OCI-LY7 (cell line): ENCODE data around the gene C19orf85. TPM values are rescaled to one million over a fixed set of nuclear protein-coding genes. Genes with fewer than 3 reads are reported as not detected.

Experiments used
- BruUV-seq: library from RNA; stranded (reverse); fragments of 400-500 nt; replicated peaks from 2 replicates; lab custom pipeline; 2021; lab: Mats Ljungman, UMichigan
- CTCF ChIA-PET: fragments of 300-600 bp; sonication (Branson Sonifier 250); formaldehyde crosslinking; loops from one replicate; lab custom pipeline; 2022; ENCODE audit warnings: antibody characterized with exemption; ENCODE audit not compliant: unreplicated experiment; lab: Charles Lee
- POLR2A ChIA-PET: fragments of 300-600 bp; sonication (Branson Sonifier 250); formaldehyde crosslinking; loops from one replicate; lab custom pipeline; 2022; ENCODE audit warnings: antibody characterized with exemption; lab: Charles Lee
- DNase-seq: peaks from one replicate; pipeline ENCODE4 v3.0.0-alpha.2; 2015; ENCODE audit warnings: low spot score
- H2AFZ ChIP-seq: fragments of 200-600 bp; sonication (generic), shearing (Covaris generic); 2 replicates; pipeline ENCODE4 v1.6.1; 2014; ENCODE audit warnings: mild to moderate bottlenecking, antibody characterized with exemption, low read length, moderate library complexity
- H3K27ac ChIP-seq: fragments of 200-600 bp; sonication (generic); 2 replicates; pipeline ENCODE4 v1.5.1; 2014; ENCODE audit warnings: mixed run types, low read depth, mild to moderate bottlenecking, moderate library complexity, low read length, inconsistent platforms; ENCODE audit not compliant: poor library complexity, severe bottlenecking
- H3K36me3 ChIP-seq: fragments of 200-600 bp; sonication (generic); 2 replicates; pipeline ENCODE4 v1.6.1; 2014; ENCODE audit warnings: mild to moderate bottlenecking, antibody characterized with exemption, low read length, moderate library complexity, mixed read lengths; ENCODE audit not compliant: insufficient read depth
- H3K4me1 ChIP-seq: fragments of 200-600 bp; sonication (generic); 2 replicates; pipeline ENCODE4 v1.5.1; 2014; ENCODE audit warnings: mild to moderate bottlenecking, low read length; ENCODE audit not compliant: insufficient read depth, poor library complexity, severe bottlenecking
- H3K4me2 ChIP-seq: fragments of 200-600 bp; sonication (generic); 2 replicates; pipeline ENCODE4 v1.6.1; 2014; ENCODE audit warnings: mild to moderate bottlenecking, low read length
- H3K4me3 ChIP-seq: fragments of 200-600 bp; sonication (generic); 2 replicates; pipeline ENCODE4 v1.5.1; 2014; ENCODE audit warnings: mild to moderate bottlenecking, low read depth, low read length; ENCODE audit not compliant: poor library complexity, severe bottlenecking
- H3K79me2 ChIP-seq: fragments of 200-600 bp; sonication (generic); 2 replicates; pipeline ENCODE4 v1.6.1; 2016; ENCODE audit warnings: low read depth, mild to moderate bottlenecking, low read length, moderate library complexity, mixed read lengths; ENCODE audit not compliant: insufficient read depth
- H3K9me2 ChIP-seq: fragments of 200-600 bp; sonication (generic); 2 replicates; pipeline ENCODE4 v1.6.1; 2016; ENCODE audit warnings: mild to moderate bottlenecking, low read length, mixed read lengths; ENCODE audit not compliant: insufficient read depth
- H3K9me3 ChIP-seq: fragments of 200-600 bp; sonication (generic); 2 replicates; pipeline ENCODE4 v1.6.1; 2014; ENCODE audit warnings: mild to moderate bottlenecking, mixed run types, low read length, mixed read lengths
- H4K20me1 ChIP-seq: fragments of 200-600 bp; sonication (generic); 2 replicates; pipeline ENCODE4 v1.6.1; 2014; ENCODE audit warnings: mild to moderate bottlenecking, antibody characterized with exemption, low read length, moderate library complexity, mixed read lengths; ENCODE audit not compliant: insufficient read depth
- CTCF ChIP-seq: fragments of 200-600 bp; sonication (generic); conservative IDR thresholded peaks from 2 replicates; pipeline ENCODE4 v1.5.1; 2014; ENCODE audit warnings: mild to moderate bottlenecking, antibody characterized with exemption, low read length, moderate library complexity, mixed read lengths
- EZH2phosphoT487 ChIP-seq: fragments of 200-600 bp; sonication (generic); IDR thresholded peaks from 2 replicates; pipeline ENCODE4 v1.6.1; 2018; ENCODE audit warnings: low read depth, borderline replicate concordance, mild to moderate bottlenecking, mixed run types, antibody characterized with exemption, low read length, moderate library complexity, mixed read lengths
- intact Hi-C: fragments of 100-400 bp; cut with micrococcal nuclease; formaldehyde crosslinking; loops from one replicate; pipeline ENCODE4 v1.10.0; 2022; ENCODE audit not compliant: unreplicated experiment
- total RNA-seq, 2 experiments: library from RNA; depleted of rRNA in 1 of 2; stranded (reverse); fragments of >200 nt in 1 of 2; shearing (Covaris generic) in 1 of 2; gene quantifications; 2 replicates each; pipeline ENCODE4 v1.2.3, GENCODE V29; 2014 to 2022

Gene C19orf85
- total RNA-seq, 2 experiments from 2014 or later = not detected

- no peaks in the 10 kb centered on the region for H3K9me3 ChIP-seq
- H3K4me3 ChIP-seq = no peak overlapping the region
- no peak for DNase-seq
- H3K36me3 ChIP-seq = no peaks in the 10 kb centered on the region
- POLR2A ChIA-PET = no interaction called here
- H4K20me1 ChIP-seq = no peaks in the 10 kb centered on the region
- no peak overlapping the region for H3K27ac ChIP-seq
- no TSS peak for BruUV-seq
- H3K9me2 ChIP-seq = no peaks in the 10 kb centered on the region
- TF ChIP-seq CTCF = no peak
- no peak for TF ChIP-seq EZH2phosphoT487
- H3K4me2 ChIP-seq = no peak overlapping the region
- CTCF ChIA-PET = no interaction called here
- H3K4me1 ChIP-seq = peaks cover 4% of the 10 kb centered on the region
- H3K79me2 ChIP-seq = no peaks in the 10 kb centered on the region
- no peak overlapping the region for H2AFZ ChIP-seq
- intact Hi-C loops = no loop called here
These were observed 28.6 kb upstream of the C19orf85 start for GRCh38 chr19:55493052-55493644.

DNA sequence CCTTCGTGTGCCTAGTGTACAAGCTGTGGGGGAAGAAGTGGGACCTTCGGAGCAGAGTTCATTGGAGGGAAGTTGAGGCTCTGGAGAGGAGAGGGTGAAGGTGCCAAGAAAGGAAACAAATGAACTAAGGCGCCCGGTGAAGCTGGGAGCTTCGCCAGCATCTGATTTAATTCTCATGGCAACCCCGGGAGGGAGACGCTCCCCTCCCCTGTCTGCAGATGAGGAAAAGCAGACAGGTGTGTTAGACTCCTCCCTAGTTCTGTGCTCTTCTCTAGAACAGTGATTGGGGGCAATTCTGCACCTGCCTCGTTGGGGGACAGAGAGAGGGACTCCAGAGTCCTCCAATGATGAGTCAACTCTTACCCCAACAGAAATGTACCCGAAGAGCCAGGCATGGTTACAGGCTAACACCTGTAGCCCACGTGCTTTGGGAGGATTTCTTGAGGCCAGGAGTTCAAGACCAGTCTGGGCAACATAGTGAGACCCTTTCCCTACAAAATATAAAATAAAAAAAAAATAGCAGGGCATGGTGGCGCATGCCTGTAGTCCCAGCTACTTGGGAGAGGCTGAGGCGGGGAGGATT, 27.9 kb upstream of the C19orf85 start:
- no TSS peak for BruUV-seq
- no peaks in the 10 kb centered on the region for H3K9me2 ChIP-seq
- H2AFZ ChIP-seq = no peak overlapping the region
- TF ChIP-seq EZH2phosphoT487 (no peak), CTCF (no peak)
- ChIA-PET POLR2A (no interaction called here), CTCF (no interaction called here)
- no peaks in the 10 kb centered on the region for H3K36me3 ChIP-seq
- no peak overlapping the region for H3K4me3 ChIP-seq
- no peak overlapping the region for H3K27ac ChIP-seq
- no peaks in the 10 kb centered on the region for H4K20me1 ChIP-seq
- intact Hi-C loops = no loop called here
- peaks cover 10% of the 10 kb centered on the region for H3K4me1 ChIP-seq
- H3K4me2 ChIP-seq = no peak overlapping the region
- no peaks in the 10 kb centered on the region for H3K79me2 ChIP-seq
- no peak for DNase-seq
- no peaks in the 10 kb centered on the region for H3K9me3 ChIP-seq
